ENCODE measurements around the gene MACC1. TPM values are rescaled to one million over a fixed set of nuclear protein-coding genes. Genes with fewer than 3 reads are reported as not detected.

Gene MACC1
- total RNA-seq, 3 donors from 2014 or later (not counting 1 experiment from before 2014, with no cell fraction given): 0.09 to 0.45 (median 0.26) TPM

GRCh38 chr7:20176578-20177242, 40.5 kb downstream of the MACC1 start:
- no peaks in the 10 kb centered on the region for H3K36me3 ChIP-seq (ENCODE audit: control insufficient read depth, insufficient read depth, low read length)
- Mint-ChIP-seq H3K4me3 (no peak overlapping the region), H3K36me3 (no peaks in the 10 kb centered on the region), H3K27me3 (ENCODE audit: low read depth in 2 of 2) (no peaks in the 10 kb centered on the region), H3K4me1 (no peaks in the 10 kb centered on the region), H3K27ac (no peak overlapping the region), H3K9me3 (peaks cover 0 to 2% of the 10 kb centered on the region in 2 donors)
- H3K9me3 ChIP-seq (ENCODE audit: control insufficient read depth, insufficient read depth, low read length): no peaks in the 10 kb centered on the region
- no peak for TF ChIP-seq CTCF (IDR thresholded peaks at IDR 0.05)
- no peaks in the 10 kb centered on the region for H3K4me1 ChIP-seq (ENCODE audit: control insufficient read depth, insufficient read depth, low read length)
- H3K27me3 ChIP-seq (ENCODE audit: control insufficient read depth, insufficient read depth, low read length): no peaks in the 10 kb centered on the region
- no peak for DNase-seq
- intact Hi-C loops (cut with micrococcal nuclease): no loop called here
- H3K4me3 ChIP-seq (ENCODE audit: low read length): no peak overlapping the region
- H3K27ac ChIP-seq (ENCODE audit: low read length): no peak overlapping the region
- ATAC-seq: no peak
- WGBS (ENCODE audit: insufficient coverage): 100% methylated on average over 2 of the region's 6 CpGs

GRCh38 chr7:20173828-20174227, 43.4 kb downstream of the MACC1 start:
- no peak overlapping the region for H3K27ac Mint-ChIP-seq
- no peak for ATAC-seq
- no peaks in the 10 kb centered on the region for H3K27me3 ChIP-seq (ENCODE audit: control insufficient read depth, insufficient read depth, low read length)

GRCh38 chr7:20172736-20173334, 44.3 kb downstream of the MACC1 start:
- 53% methylated on average over 3 of the region's 3 CpGs for WGBS (ENCODE audit: insufficient coverage)
- ATAC-seq (no peak), DNase-seq (peak in 1 of 2 donors; percentile 25)
- H3K9me3 ChIP-seq (ENCODE audit: control insufficient read depth, insufficient read depth, low read length): no peaks in the 10 kb centered on the region
- H3K27ac Mint-ChIP-seq: no peak overlapping the region
- H3K36me3 ChIP-seq (ENCODE audit: control insufficient read depth, insufficient read depth, low read length): no peaks in the 10 kb centered on the region
- no peak for TF ChIP-seq CTCF (IDR thresholded peaks at IDR 0.05)
- no peaks in the 10 kb centered on the region for H3K4me1 Mint-ChIP-seq
- intact Hi-C loops (cut with micrococcal nuclease): no loop called here
- H3K4me3 Mint-ChIP-seq: no peak overlapping the region
- H3K4me1 ChIP-seq (ENCODE audit: control insufficient read depth, insufficient read depth, low read length): no peaks in the 10 kb centered on the region
- H3K4me3 ChIP-seq (ENCODE audit: low read length): no peak overlapping the region
- no peaks in the 10 kb centered on the region for H3K36me3 Mint-ChIP-seq
- H3K27me3 Mint-ChIP-seq (ENCODE audit: low read depth in 2 of 2): no peaks in the 10 kb centered on the region
- no peaks in the 10 kb centered on the region for H3K9me3 Mint-ChIP-seq
- H3K27me3 ChIP-seq (ENCODE audit: control insufficient read depth, insufficient read depth, low read length): no peaks in the 10 kb centered on the region
- no peak overlapping the region for H3K27ac ChIP-seq (ENCODE audit: low read length)

More at GRCh38 chr7:20173828-20174227, 43.4 kb downstream of the MACC1 start:
- Histone ChIP-seq H3K9me3 (ENCODE audit: control insufficient read depth, insufficient read depth, low read length) (no peaks in the 10 kb centered on the region), H3K4me1 (ENCODE audit: control insufficient read depth, insufficient read depth, low read length) (no peaks in the 10 kb centered on the region), H3K27ac (ENCODE audit: low read length) (no peak overlapping the region), H3K4me3 (ENCODE audit: low read length) (no peak overlapping the region), H3K36me3 (ENCODE audit: control insufficient read depth, insufficient read depth, low read length) (no peaks in the 10 kb centered on the region)
- no peak for TF ChIP-seq CTCF (IDR thresholded peaks at IDR 0.05)
- WGBS (ENCODE audit: insufficient coverage): 72% methylated on average over 2 of the region's 2 CpGs
- Mint-ChIP-seq H3K4me1 (no peaks in the 10 kb centered on the region), H3K9me3 (no peaks in the 10 kb centered on the region), H3K27me3 (ENCODE audit: low read depth in 2 of 2) (no peaks in the 10 kb centered on the region), H3K36me3 (no peaks in the 10 kb centered on the region), H3K4me3 (no peak overlapping the region)
- DNase-seq: no peak
- intact Hi-C loops (cut with micrococcal nuclease): no loop called here
